ENCODE data around the gene SLMAP. TPM values are rescaled to one million over a fixed set of nuclear protein-coding genes. Genes with fewer than 3 reads are reported as not detected.
A peak's percentile ranks its signal among the peaks of the same experiment; 100 is the strongest.

SLMAP gene
- total RNA-seq, 1 donor from 2014 or later: 50.3 TPM

DNA sequence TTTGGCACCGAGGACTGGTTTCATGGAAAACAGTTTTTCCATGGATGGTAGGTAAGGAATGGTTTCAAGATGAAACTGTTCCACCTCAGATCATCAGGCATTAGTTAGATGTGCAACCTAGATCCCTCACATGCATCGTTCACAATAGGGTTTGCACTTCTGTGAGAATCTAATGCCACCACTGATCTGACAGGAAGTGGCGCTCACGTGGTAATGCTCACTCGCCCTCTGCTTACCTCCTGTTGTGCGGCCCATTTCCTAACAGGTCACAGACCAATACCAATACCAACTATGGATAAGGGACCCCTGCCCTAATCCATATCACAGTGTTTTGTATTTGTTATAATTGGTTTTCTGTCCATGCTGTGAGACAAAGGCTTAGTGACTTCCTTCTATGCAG is 58.9 kb downstream of the SLMAP start:
- Histone ChIP-seq H3K4me3 (ENCODE audit: low read depth, low read length) (no peak overlapping the region), H3K36me3 (ENCODE audit: control insufficient read depth, insufficient read depth, low read length) (peaks cover 1% of the 10 kb centered on the region), H3K27me3 (ENCODE audit: control insufficient read depth, insufficient read depth, low read length) (no peaks in the 10 kb centered on the region)
- FAIRE-seq (no peak), DNase-seq (ENCODE audit: low read depth) (no peak)
- TF ChIP-seq, protein P1, sequence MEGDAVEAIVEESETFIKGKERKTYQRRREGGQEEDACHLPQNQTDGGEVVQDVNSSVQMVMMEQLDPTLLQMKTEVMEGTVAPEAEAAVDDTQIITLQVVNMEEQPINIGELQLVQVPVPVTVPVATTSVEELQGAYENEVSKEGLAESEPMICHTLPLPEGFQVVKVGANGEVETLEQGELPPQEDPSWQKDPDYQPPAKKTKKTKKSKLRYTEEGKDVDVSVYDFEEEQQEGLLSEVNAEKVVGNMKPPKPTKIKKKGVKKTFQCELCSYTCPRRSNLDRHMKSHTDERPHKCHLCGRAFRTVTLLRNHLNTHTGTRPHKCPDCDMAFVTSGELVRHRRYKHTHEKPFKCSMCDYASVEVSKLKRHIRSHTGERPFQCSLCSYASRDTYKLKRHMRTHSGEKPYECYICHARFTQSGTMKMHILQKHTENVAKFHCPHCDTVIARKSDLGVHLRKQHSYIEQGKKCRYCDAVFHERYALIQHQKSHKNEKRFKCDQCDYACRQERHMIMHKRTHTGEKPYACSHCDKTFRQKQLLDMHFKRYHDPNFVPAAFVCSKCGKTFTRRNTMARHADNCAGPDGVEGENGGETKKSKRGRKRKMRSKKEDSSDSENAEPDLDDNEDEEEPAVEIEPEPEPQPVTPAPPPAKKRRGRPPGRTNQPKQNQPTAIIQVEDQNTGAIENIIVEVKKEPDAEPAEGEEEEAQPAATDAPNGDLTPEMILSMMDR (IDR thresholded peaks at IDR 0.05; ENCODE audit: insufficient read depth, low read length, severe bottlenecking): no peak

DNA sequence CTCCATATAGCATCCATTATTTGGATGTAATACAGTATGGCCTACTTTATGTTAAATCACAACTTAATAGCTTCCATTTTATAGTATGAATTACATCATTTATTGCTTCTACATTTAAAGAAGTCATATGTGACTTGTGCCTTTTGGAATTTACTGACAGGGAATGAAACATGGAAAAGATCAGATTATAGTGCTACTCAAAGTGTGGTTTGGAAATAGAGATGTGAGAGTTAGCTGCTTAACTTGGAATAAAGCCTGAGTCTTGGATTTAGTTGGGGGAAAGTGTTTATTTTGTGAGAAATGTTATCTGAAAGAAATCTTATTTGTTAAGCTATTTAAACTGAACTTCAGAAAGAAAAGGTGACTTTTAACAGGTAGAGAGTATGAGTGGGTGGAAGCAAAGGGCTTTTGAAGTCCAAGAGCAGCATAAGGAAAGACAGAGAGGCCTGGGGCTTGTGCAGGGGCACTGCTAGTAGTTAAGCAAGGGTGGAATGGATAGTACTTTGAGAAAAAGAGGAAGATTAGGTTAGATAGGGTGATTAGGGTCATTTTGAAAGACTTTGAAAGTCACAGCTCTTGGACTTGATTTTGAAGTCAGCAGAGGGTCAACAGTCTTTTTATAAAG is 60.5 kb downstream of the SLMAP start:
- Histone ChIP-seq H3K27me3 (ENCODE audit: control insufficient read depth, insufficient read depth, low read length) (no peaks in the 10 kb centered on the region), H3K4me3 (ENCODE audit: low read depth, low read length) (no peak overlapping the region), H3K36me3 (ENCODE audit: control insufficient read depth, insufficient read depth, low read length) (peaks cover 1% of the 10 kb centered on the region)
- no peak for FAIRE-seq
- no peak for DNase-seq (ENCODE audit: low read depth)
- TF ChIP-seq, protein P1 (IDR thresholded peaks at IDR 0.05; ENCODE audit: insufficient read depth, low read length, severe bottlenecking): no peak

DNA sequence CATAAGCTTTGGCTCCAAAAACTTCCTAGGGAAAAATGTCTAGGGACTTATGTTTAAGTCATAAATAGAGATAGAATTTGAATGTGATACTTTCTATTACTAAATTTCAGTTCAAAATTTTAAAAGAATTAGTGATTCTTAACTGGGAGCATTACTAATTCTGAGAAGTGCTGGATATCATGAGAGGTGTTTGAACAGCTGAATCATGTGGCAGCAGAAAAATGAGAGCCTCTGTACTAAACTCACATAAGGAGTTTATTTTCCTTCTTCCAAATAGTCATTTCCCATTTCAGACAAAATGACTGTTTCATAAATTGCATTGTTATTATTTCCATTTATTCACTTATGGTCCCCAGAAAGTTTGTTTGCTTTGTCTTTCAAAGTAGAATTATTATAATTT is 62.7 kb downstream of the SLMAP start:
- H3K27me3 ChIP-seq (ENCODE audit: control insufficient read depth, insufficient read depth, low read length): no peaks in the 10 kb centered on the region
- FAIRE-seq (no peak), DNase-seq (ENCODE audit: low read depth) (peak; percentile 46)
- no peak overlapping the region for H3K4me3 ChIP-seq (ENCODE audit: low read depth, low read length)
- H3K36me3 ChIP-seq (ENCODE audit: control insufficient read depth, insufficient read depth, low read length): peaks cover 1% of the 10 kb centered on the region
- TF ChIP-seq, protein P1 (IDR thresholded peaks at IDR 0.05; ENCODE audit: insufficient read depth, low read length, severe bottlenecking): no peak

DNA sequence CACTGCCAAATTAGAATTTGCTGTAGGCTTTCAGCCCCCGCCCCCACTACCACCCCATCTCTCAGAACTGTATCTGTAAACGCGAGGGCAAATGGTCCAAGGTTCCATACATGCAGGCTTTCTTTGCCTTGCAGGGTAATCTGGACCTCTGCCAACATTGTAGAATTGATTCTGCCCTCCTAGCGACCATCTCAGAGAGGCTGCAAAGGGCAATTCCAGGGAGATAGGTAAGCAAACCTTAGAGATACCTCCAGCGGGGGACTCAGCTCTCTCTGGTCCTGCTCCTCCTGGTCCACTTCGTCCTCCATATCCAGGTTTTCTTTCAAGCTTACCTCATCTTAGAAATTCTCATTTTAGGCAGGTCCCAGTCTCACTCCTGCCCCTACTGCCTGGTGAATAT is 64.4 kb downstream of the SLMAP start:
- TF ChIP-seq, protein P1 (IDR thresholded peaks at IDR 0.05; ENCODE audit: insufficient read depth, low read length, severe bottlenecking): no peak
- DNase-seq (ENCODE audit: low read depth) (no peak), FAIRE-seq (no peak)
- H3K27me3 ChIP-seq (ENCODE audit: control insufficient read depth, insufficient read depth, low read length): no peaks in the 10 kb centered on the region
- no peaks in the 10 kb centered on the region for H3K36me3 ChIP-seq (ENCODE audit: control insufficient read depth, insufficient read depth, low read length)
- H3K4me3 ChIP-seq (ENCODE audit: low read depth, low read length): no peak overlapping the region

DNA sequence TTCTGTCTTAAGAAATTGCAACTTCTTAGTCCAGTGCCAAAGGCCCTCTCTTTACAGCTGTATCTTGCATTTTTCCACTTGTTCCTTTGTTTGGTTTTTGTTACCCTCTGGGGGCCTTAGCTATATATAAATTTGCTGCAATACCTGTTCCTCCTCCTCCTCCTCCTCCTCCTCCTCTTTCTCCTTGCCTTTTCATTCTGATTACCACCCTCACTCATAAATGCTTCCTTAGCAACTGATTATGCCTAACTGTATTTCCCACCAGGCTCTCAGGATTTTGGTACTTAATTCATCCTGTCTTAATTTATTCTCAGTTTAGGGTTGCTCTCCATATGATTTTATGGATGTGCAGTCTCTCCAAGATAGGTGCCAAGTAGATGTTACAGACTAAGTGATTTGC is 65.7 kb downstream of the SLMAP start:
- no peaks in the 10 kb centered on the region for H3K36me3 ChIP-seq (ENCODE audit: control insufficient read depth, insufficient read depth, low read length)
- TF ChIP-seq, protein P1 (IDR thresholded peaks at IDR 0.05; ENCODE audit: insufficient read depth, low read length, severe bottlenecking): no peak
- FAIRE-seq (no peak), DNase-seq (ENCODE audit: low read depth) (no peak)
- no peak overlapping the region for H3K4me3 ChIP-seq (ENCODE audit: low read depth, low read length)
- H3K27me3 ChIP-seq (ENCODE audit: control insufficient read depth, insufficient read depth, low read length): no peaks in the 10 kb centered on the region

DNA sequence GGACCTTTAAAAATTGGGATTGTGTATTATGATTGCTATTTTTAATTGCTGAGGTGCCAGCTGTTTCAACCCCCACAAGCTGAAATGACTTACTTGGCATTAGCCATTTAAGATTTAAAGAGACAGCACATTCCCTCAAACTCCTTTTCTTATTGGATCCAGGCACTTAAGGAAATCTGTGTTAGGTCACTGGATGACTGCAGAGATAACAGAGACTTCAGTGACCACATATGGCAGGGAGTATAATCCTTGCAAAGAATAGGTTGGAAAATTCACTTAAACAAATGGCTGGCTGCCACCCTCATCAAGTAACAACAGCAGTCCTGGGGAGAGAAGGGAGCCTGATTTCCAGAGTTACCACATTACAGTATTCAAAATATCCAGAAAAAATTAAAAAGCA is 66.6 kb downstream of the SLMAP start:
- Histone ChIP-seq H3K36me3 (ENCODE audit: control insufficient read depth, insufficient read depth, low read length) (no peaks in the 10 kb centered on the region), H3K27me3 (ENCODE audit: control insufficient read depth, insufficient read depth, low read length) (no peaks in the 10 kb centered on the region), H3K4me3 (ENCODE audit: low read depth, low read length) (no peak overlapping the region)
- TF ChIP-seq, protein P1 (IDR thresholded peaks at IDR 0.05; ENCODE audit: insufficient read depth, low read length, severe bottlenecking): no peak
- FAIRE-seq: no peak
- DNase-seq (ENCODE audit: low read depth): no peak
